CD4-positive, alpha-beta T cell treated with Interleukin-15 for 1 hour (primary cell): Measurements from ENCODE around the gene S1PR2.
A peak's percentile ranks its signal among the peaks of the same experiment; 100 is the strongest.
"Not testable (repeated sequence)": the region's sequence is repeated elsewhere in the genome, so short reads cannot be mapped to it uniquely, and the experiment has no call there.

Experiments used
- DNase-seq: peaks from one replicate; pipeline ENCODE4 v3.0.0-alpha.2; 2020

Gene S1PR2

DNA sequence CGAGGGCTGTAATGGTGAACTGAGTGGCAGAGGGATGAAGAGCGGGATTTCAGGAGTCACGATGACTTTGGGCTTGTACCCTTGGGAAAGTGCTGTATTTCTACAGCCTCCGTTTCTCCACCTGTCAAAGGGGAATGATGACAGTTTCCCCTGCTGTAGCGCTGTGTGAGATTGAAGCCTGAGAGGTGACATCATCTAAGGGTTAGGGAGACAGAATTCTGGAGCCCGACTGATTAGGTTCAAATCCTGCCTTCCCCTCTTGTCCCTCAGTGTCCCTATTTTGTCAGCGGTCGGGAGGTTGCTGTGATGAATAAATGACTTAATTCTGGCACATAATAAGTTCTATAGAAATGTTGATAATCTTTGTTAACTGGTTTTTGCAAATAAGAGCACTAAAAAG is 21.6 kb upstream of the S1PR2 start:
- no peak for DNase-seq

- peak; percentile 98 for DNase-seq
These were observed 20.9 kb upstream of the S1PR2 start, which contains the start of gene MRPL4 for GRCh38 chr19:10251792-10252694. MRPL4 (plus strand) TSS chr19:10252214; CDS start chr19:10252254, 40 bp downstream.

- DNase-seq = no peak
These were observed 15.4 kb upstream of the S1PR2 start for GRCh38 chr19:10246511-10246910.

GRCh38 chr19:10245189-10245939 is 14.2 kb upstream of the S1PR2 start:
- DNase-seq = no peak

DNA sequence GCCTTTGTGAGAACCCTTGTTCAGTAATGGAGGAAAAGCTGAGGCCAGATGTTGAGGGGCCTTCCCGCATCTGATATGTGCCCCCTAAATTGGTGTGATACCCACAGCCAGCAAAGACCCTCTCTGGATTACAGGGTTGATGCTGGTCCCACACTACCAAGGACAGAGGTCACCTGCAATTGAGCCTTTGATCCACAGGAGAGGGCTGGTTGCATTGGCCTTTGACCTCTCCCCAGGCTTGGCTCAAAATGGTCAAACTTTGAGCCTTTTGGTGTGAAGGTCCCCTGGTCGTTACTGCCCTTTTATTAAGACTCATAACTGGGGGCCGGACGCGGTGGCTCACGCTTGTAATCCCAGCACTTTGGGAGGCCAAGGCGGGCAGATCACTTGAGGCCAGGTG is 12.5 kb upstream of the S1PR2 start:
- no peak for DNase-seq

DNA sequence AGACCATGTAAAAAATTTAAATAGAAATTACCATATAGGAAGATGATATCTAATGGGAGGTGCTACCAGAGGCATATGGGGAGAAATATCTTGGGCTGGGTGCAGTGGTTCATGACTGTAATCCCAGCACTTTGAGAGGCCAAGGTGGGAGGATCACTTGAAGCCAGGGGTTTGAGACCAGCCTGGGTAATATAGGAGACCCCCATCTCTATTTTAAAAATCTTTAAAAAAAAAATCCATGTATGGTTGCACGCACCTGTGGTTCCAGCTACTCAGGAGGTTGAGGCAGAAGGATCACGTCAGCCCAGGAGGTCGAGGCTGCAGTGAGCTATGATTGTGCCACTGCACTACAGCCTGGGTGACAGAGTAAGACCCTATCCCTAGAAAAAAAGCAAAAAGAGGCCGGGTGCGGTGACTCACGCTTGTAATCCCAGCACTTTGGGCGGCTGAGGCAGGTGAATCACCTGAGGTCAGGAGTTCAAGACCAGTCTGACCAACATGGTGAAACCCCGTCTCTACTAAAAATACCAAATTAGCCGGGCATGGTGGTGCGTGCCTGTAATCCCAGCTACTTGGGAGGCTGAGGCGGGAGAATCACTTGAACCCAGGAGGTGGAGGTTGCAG is 10.8 kb upstream of the S1PR2 start:
- not testable (repeated sequence) for DNase-seq

- DNase-seq = no peak
These were observed 7.1 kb upstream of the S1PR2 start for GRCh38 chr19:10238172-10238783.

GRCh38 chr19:10237702-10238101 is 6.6 kb upstream of the S1PR2 start:
- no peak for DNase-seq

GRCh38 chr19:10235409-10235808 is 4.3 kb upstream of the S1PR2 start:
- not testable (repeated sequence) for DNase-seq

- no peak for DNase-seq
These were observed 3.9 kb upstream of the S1PR2 start for GRCh38 chr19:10235003-10235402.

- no peak for DNase-seq
These were observed 2.8 kb upstream of the S1PR2 start for GRCh38 chr19:10233946-10234345.

DNA sequence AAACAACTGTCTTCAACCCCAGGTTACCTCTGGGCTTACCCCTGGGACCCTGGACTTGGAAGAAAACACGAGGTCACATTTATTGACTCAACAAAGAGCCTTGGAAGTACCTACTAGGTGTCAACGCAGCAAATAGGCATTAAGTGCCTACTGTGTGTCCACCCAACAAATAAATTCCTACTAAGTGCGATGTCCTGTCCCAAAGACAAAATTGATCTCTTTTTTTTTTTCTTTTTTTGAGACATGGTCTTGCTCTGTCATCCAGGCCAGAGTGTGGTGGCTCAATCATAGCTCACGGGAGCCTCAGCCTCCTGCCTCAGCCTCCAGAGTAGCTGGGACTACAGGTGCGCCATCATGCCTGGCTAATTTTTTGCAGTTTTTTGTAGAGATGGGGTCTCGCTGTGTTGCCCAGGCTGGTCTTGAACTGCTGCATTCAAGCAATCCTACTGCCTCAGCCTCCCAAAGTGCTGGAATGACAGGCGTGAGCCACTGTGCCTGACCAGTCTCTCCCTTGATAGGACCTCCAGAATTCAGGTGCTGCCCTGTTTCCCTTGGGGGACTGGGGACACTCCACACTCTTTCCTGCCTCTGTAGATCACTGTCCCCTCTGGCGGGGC is 589 bp upstream of the S1PR2 start:
- no peak for DNase-seq

- DNase-seq = peak; percentile 77
These were observed 814 bp downstream of the S1PR2 start for GRCh38 chr19:10230173-10230860.

DNA sequence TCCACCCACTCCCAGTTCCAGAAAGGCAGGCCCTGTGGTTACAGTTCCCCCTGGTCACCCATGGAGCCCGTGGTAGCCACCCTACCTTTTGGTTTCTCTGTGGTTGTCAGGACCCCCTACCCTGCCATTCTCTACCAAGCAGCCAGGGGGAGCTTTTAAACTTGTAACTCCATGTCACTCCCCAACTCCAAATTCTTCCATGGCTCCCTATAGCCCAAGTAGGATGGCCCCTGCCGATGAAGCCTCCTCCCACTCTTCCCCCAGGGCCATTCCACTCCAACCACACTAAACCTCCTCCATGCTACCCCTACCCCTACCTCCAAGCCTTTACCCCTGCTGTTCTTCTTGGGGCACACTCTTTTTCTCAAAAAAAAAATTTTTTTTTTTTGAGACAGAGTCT is 2.2 kb downstream of the S1PR2 start:
- peak; percentile 38 for DNase-seq

DNA sequence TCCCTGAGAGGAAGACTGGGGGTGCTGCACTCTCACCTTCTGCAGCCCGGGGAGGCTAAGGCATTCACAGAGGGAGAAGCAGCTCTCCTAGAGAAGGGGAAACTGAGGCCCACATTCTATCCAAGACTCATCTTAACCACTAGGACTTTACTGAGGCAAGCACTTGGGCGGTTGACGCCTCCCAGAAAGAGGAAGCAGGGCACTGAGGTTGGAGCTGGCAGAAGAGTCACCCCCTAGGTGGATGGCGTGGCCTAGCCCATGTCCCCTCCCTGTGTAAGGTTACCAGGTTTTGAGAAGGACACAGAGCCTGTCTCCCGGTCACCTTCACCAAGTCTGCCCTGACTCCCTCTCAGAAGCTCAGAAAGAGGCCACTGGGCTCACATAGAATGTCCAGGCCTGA is 2.7 kb downstream of the S1PR2 start:
- DNase-seq = no peak

- DNase-seq = no peak
These were observed 3.8 kb downstream of the S1PR2 start for GRCh38 chr19:10227026-10227971.

DNA sequence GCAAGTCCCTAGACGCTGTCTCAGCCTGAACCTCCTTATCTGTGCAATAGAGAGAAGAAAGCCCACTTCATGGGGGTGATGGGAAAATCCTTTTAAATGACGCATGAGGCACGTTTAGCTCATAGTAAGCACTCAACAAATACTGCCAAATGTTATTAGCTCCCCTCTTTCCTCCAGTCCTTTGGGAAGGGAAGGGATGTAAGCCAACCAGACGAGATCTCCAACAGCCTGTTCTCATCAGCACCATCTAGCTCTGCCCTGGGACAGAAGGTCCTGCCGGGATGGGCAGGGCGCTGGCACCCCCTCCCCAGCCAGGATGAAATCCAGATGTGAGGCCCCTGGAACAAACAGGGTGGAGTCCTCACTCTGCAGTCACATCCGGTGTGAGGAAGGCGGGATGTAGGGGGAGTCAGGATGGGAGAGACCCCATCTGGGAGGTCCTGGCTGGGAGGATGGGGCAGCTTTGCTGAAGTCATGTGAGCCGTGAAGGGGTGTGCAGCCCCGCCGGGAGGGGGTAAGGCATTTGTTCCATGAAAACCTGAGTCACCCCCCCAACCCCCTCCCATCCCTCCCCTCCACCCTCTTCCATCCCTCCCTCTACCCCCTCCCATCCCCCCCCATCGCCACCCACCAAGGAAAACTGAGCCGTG is 4.6 kb downstream of the S1PR2 start:
- no peak for DNase-seq

GRCh38 chr19:10226021-10226375 is 5.1 kb downstream of the S1PR2 start:
- no peak for DNase-seq

DNA sequence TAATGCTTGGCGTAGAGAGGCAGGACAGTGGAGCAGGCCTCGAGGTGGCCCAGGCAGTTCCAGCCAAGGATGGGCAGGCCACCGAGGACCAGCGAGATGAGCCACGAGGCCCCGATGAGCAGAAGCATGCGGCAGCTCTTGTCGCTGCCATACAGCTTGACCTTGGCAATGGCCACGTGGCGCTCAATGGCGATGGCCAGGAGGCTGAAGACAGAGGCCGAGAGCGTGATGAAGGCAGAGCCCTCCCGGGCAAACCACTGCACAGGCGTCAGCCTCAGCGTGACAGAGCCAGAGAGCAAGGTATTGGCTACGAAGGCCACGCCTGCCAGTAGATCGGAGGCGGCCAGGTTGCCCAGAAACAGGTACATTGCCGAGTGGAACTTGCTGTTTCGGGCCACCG is 6.8 kb downstream of the S1PR2 start:
- no peak for DNase-seq

DNA sequence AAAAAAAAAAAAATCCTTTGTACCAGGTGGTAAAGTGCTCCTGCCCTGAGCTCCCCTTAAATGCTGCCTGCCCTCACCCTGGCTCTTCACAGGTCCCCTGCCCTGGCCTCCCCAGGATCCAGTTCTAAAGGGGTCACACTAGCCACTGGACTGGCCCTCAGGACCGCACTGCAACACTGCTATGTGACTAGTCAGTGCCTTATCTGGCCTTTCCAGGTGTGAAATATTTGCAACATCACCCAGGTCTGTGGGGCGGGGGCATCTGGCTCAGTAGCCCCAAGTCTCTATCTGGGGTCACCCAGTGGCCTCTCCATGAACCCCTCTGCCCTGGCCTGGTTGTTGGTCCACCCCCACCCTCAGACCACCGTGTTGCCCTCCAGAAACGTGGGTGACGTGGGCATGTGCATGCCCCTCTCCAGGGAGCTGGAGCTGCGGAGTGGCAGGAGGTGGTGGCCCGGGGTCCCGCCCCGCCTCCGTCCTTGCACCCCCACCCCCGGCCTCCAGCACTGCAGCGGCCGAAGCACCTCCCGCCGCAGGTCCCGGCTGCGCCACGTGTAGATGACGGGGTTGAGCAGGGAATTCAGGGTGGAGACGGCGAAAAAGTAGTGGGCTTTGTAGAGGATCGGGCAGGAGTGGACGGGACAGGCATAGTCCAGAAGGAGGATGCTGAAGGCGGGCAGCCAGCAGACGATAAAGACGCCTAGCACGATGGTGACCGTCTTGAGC is 7.5 kb downstream of the S1PR2 start:
- DNase-seq = no peak
